HG02970 (cell line): ENCODE measurements around the gene ADCYAP1R1.

ENCODE experiments used
- ATAC-seq: cut with Tn5 transposase; IDR thresholded peaks from one replicate; pipeline ENCODE4 v1.9.1; 2021; ENCODE audit warnings: mild to moderate bottlenecking, moderate library complexity, moderate number of reproducible peaks; ENCODE audit not compliant: unreplicated experiment, low FRiP score

The ADCYAP1R1 gene

DNA sequence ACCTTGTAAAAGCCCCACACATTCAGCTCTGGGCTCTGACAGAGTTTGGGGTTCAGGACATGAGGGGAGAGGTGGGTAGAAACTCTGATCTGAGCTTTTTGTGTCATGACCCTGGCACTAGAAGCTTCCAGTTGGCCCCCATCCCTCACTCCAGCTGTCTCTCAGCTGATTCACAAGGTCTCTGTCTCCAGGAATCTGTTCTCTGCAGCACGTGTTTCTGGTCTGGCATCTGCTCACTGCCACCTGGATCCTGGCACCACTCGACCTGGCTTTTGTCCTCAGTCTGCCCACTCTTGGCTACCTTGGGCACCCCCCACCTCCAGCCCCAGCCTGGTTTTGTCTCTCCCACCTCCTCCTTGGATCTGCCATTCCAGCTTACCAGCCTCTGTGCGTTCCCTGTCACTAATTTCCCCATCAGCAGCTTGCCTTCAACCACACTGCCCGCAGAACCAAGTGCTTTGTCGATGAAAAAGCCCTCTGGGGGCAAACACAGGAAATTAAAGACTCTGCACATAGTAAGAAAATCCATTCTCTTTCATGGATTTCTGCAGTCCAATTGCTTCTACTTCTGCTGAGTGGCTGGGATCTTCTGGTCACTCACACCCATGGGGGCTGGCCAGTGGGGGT, 18.3 kb upstream of the ADCYAP1R1 start:
- no peak for ATAC-seq

GRCh38 chr7:31036924-31037323, 15.2 kb upstream of the ADCYAP1R1 start:
- no peak for ATAC-seq

DNA sequence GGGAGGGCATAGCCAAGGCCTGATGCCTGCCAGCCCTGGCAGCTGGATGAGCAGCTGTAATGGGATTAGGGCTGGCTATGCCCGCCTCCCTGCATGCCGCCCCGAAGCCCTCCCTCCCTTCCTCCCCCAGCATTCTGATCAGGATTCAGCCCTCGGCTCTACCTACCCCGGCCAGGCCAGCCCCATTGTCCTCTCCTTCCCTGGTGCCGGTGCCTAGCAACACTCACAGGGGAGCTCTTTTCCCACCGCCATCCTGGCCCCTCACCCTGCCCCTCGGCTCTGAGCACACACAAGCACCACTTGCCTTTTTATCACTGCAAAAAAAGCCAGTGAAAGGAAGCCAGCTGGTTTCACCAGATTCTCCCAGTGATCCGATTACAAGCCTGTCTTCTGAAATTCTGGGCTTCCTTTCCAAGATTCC, 9.0 kb upstream of the ADCYAP1R1 start:
- no peak for ATAC-seq

DNA sequence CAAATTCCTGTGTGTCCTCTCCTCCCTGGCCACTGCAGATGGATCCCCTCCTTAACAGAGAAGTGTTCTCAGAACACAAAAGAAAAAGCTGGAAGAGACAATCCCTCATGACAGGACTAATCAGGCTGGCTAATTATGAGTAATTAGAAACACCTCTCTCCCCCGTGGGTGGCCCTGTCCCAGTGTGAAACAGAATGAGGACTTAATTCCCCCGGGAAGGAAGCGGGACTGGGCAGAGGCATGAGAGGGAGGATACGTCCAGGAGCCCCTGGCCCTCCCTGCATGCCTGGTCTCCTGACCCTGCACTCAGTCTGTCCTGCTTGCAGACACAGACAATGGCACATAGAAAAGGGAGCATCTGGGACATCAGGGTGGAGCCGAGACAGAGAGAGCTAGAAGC, 7.6 kb upstream of the ADCYAP1R1 start:
- ATAC-seq = no peak

DNA sequence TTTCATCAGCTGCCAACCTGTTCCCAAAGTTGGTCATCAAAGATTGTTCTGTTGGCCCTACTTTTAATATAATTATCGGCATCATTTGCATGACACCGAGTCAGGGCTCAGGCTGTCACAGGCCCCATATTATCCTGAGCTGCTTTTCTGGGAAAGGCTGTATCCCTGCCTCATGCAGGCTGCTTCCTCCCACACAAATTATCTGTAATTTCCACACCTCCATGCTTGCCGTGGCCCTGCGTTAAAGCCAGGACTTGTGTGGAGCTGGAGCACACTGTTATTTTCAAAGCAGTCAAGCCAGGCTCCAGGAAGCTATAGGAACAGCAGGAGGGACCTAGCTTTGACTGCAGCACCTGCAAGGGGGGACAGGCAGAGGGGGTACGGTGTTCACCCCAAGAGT, 5.4 kb upstream of the ADCYAP1R1 start:
- ATAC-seq = no peak

- no peak for ATAC-seq
Measured at GRCh38 chr7:31047313-31048146, 4.6 kb upstream of the ADCYAP1R1 start.

DNA sequence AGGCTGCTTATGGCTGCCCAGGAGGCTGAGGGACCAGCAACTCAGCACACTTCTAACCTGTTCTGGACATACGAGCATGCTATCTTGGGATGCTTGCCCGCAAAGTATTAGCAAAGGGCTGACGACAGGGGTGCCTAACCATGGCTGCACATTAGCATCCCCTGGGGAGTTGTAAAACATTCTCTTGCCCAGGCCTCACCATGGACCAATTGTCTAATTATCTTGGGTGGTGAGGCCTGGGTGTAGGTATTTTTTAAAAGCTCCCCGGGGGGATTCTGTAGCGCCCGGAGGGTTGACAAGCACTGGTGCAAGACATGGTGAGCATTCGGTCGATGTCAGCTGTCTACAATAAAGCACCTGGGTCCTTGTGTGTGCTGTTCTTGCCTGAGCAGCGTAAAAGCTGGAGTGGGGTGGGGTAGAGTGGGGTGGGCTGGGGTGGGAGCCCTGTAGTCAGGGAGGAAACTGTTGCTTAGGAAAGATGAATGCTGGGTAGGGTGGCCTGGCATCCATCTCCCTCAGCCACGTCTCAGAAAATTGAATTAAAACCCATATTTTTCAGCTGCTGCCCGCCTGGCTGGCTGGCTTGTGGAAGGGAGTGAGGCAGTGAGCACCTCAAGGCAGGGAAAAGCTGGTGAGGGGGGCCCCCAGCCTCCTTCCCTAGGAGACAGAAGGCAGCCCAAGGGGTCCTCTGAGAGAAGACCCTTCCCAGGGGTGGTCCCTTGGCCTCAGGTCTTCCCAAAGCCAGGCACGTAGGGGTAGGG, 2.9 kb upstream of the ADCYAP1R1 start:
- ATAC-seq = no peak

- no peak for ATAC-seq
Measured at GRCh38 chr7:31052487-31052840, 356 bp downstream of the ADCYAP1R1 start.

GRCh38 chr7:31052841-31053601, 913 bp downstream of the ADCYAP1R1 start:
- ATAC-seq = no peak

- ATAC-seq = no peak
Measured at GRCh38 chr7:31053986-31054385, 1.9 kb downstream of the ADCYAP1R1 start.

DNA sequence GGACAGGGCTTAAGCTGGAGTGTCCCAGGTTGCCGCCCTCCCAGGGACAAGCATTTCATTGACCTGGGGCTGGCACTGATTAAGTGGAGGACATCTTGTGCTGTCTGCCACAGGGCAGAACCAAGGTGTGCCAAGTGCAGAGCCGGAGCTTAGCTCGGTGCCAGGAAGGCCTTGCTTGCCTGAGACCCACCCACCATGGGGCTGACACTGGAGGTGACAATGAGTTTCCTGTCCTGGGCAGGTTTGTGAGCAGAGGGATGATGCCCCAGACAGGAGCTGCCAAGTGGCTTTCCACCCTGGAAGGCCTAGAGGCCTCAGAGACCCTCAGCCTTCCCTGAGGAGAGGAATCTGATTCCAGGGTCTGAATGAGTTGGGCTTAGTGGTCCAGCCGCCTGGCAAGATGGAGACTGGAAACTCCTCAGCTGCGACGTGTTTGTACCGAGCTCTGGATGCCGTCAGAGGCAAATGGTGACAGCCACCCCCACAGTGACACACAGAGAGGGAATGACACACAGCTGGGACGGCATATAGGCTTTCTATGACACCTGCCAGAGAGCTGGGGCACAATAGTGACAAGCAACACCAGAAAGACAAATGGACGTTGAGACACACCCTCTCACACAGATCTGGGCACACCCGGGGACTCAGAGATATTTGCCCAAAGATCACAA, 2.6 kb downstream of the ADCYAP1R1 start:
- ATAC-seq = no peak

DNA sequence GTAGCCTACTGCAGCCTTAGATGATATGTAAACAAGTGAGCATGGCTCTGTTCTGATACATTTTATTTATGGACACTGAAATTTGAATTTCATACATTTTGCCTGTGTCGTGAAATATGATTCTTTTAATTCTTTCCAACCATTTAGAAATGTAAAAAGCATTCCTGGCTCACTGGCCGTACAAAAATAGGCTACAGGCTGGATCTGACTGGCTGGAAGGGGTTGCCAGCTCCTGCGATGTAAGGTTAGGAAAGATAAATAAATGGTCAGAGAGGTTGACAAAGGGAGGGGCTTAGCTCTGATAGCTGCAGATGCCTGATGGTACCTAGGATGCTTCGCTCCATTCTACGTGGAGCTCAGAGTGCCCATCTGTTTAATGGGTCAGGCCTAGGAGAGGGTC, 3.4 kb downstream of the ADCYAP1R1 start:
- no peak for ATAC-seq

GRCh38 chr7:31056775-31057346, 4.8 kb downstream of the ADCYAP1R1 start:
- no peak for ATAC-seq

DNA sequence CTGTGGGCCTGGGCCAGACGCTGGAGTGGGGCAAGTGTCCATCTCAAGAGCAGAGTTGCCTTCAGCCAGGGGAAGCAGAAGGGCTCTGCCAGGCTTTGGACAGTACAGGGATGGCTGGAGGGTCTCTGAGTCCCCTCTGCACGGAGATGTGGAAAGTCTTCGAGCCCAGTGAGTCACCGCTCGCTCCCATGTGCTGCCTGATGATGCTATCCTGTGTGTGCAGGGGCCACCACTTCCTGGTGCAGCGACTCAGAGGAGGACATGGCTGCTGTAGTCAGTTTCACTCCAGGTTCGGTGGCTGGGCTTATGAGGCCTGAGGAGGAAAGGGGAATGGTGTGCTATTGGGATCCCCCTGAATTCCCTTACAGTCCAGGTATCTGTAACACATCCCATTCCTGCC, 6.0 kb downstream of the ADCYAP1R1 start:
- ATAC-seq = no peak

GRCh38 chr7:31058688-31059087, 6.6 kb downstream of the ADCYAP1R1 start:
- no peak for ATAC-seq

DNA sequence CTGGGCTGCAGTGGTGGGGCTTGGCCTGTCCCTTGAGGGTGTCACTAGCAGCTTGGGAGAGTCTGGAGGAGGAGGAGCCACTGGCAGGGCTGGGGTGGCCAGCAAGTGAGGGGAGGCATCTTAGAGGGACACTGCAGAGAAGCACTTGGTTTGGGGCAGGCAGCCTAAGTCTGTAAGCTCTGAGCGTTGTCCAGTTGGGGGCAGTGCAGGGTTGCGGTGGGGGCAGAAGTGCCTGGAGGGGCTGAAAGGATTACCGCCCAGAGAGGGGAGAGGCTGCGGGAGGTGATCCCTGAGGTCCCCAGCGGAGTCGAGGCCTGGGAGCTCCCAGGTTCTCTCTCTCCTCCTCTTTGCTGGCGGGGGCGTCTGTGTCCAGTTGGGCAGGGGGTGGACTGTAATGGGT, 7.4 kb downstream of the ADCYAP1R1 start:
- ATAC-seq = no peak

GRCh38 chr7:31061185-31061584, 9.1 kb downstream of the ADCYAP1R1 start:
- no peak for ATAC-seq

DNA sequence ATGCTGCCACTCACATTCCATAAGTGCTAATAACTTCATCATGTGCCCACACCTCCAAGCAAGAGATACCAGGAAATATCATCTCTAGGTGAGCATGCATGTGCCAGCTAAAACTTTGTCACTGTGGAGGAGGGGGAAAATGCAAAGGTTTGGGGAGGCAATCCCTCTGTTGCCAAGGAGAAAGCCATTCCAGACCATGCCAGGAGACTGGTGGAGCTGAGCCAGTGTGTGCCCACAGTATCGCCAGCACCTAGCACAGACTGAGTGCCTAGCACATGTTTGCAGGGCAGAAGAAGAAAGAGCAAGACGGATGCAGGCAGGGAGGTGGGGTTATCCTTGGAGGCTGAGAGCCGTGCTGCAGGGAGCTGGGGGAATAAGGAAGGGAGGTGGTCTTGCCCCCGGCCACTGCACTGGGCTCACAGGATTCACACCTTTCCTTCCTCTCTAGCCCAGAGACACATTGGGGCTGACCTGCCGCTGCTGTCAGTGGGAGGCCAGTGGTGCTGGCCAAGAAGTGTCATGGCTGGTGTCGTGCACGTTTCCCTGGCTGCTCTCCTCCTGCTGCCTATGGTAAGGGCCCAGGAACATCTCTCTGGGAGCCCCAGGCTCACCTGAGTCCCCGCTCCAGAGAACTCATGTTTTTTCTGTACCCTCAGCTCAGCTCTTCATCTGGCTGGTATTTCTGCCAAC, 10.8 kb downstream of the ADCYAP1R1 start:
- ATAC-seq = no peak

DNA sequence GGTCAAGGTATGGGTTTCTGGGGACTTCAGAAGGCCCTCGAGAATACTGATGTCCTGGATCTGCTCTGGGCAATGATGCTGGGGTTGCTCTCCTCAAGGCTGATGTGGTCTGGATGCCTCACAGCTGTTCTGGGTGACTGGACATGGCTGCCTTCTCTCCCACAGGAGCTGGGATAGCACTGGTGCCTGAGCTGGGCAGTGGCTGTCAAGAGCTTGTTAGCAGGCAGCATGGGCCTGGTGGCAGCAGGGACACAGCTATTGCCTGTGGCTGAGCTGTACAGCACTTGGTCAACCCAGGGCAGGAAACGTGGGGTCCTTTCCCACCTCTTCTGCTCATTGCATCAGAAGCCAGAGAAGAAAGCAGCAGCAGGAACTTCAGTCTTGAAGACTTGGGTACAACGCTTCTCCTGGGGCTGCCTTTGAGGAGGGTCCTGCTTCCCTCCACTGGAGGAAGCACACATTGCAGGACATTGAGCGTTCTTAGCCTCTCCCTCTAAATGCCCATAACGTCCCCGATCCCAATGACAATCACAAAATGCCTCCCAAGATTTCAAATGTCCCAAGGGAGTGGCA, 13.0 kb downstream of the ADCYAP1R1 start:
- no peak for ATAC-seq
